Measurements from ENCODE around the gene PLD6.

PLD6 gene

DNA sequence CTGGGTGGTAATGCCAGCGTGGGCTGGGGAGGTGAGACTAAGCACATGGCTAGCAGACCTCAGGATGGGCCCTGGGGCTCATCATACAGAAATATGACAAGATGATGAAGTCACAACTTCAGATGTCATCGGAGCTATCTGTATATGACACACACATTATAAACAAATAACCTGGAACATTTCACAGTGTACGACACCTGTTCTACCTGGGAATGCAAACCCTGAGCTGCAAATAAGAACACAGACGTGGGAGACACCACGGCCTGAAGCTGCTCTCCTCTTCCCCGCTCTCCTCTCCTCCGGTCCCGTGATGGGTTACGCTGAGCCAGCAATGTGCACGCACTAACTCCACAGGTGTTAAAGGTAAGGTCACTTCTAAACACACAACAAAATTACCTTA lies 4.9 kb downstream of the PLD6 start:
- no peaks in the 10 kb centered on the region for H3K9me3 ChIP-seq (ENCODE audit: insufficient read depth, low read length)
- H3F3A ChIP-seq (ENCODE audit: insufficient read depth): 0 out of 2 replicates have a peak, but pooled peaks cover 4% of the 10 kb centered on the region
- H2AFZ ChIP-seq (ENCODE audit: low read depth, low read length, severe bottlenecking): no peak overlapping the region
- peaks cover 22% of the 10 kb centered on the region for H3K79me2 ChIP-seq (ENCODE audit: insufficient read depth, low read length)
- no peak overlapping the region for H3K9ac ChIP-seq (ENCODE audit: low read length)
- H3K36me3 ChIP-seq (ENCODE audit: low read length): no peaks in the 10 kb centered on the region
- TF ChIP-seq, protein P1, sequence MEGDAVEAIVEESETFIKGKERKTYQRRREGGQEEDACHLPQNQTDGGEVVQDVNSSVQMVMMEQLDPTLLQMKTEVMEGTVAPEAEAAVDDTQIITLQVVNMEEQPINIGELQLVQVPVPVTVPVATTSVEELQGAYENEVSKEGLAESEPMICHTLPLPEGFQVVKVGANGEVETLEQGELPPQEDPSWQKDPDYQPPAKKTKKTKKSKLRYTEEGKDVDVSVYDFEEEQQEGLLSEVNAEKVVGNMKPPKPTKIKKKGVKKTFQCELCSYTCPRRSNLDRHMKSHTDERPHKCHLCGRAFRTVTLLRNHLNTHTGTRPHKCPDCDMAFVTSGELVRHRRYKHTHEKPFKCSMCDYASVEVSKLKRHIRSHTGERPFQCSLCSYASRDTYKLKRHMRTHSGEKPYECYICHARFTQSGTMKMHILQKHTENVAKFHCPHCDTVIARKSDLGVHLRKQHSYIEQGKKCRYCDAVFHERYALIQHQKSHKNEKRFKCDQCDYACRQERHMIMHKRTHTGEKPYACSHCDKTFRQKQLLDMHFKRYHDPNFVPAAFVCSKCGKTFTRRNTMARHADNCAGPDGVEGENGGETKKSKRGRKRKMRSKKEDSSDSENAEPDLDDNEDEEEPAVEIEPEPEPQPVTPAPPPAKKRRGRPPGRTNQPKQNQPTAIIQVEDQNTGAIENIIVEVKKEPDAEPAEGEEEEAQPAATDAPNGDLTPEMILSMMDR (IDR thresholded peaks at IDR 0.05; ENCODE audit: insufficient read depth, low read length, poor library complexity, severe bottlenecking): no peak
- TF ChIP-seq EZH2phosphoT487 (conservative IDR thresholded peaks at IDR 0.05; ENCODE audit: low read length): no peak
- H3K27me3 ChIP-seq (ENCODE audit: low read length): no peaks in the 10 kb centered on the region
- H3K4me3 ChIP-seq (ENCODE audit: insufficient read depth, low read length, poor library complexity, severe bottlenecking): no peak overlapping the region
- no peaks in the 10 kb centered on the region for H3K9me2 ChIP-seq (replicated peaks; ENCODE audit: insufficient read depth, low read length)
- H4K20me1 ChIP-seq (ENCODE audit: low read depth, low read length): no peaks in the 10 kb centered on the region
- no peak overlapping the region for H3K4me2 ChIP-seq (ENCODE audit: low read depth, low read length, poor library complexity, severe bottlenecking)
- H3K27ac ChIP-seq (ENCODE audit: low read depth, low read length): no peak overlapping the region

DNA sequence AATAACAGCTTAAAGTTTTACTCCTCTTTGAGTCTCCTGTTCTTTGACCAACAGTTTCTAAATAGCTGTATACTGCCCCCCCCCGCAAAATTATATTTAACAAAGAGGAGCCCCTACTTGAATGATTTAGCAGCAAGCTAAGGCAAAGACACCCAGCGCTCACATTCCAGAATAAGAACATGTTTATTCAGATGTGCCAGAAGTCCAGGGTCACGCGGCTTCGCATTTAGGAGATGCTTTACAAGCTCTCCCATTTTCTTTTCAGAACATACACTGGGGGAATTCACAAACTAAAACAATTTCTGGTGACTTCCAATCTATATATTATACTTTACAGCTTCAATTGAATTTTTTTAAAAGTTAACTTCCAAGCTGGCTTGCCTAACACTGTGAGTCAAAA lies 5.3 kb downstream of the PLD6 start:
- Histone ChIP-seq H3K4me2 (ENCODE audit: low read depth, low read length, poor library complexity, severe bottlenecking) (no peak overlapping the region), H2AFZ (ENCODE audit: low read depth, low read length, severe bottlenecking) (no peak overlapping the region), H3K36me3 (ENCODE audit: low read length) (no peaks in the 10 kb centered on the region), H3K4me3 (ENCODE audit: insufficient read depth, low read length, poor library complexity, severe bottlenecking) (no peak overlapping the region), H4K20me1 (ENCODE audit: low read depth, low read length) (no peaks in the 10 kb centered on the region), H3F3A (ENCODE audit: insufficient read depth) (0 out of 2 replicates have a peak, but pooled peaks cover 4% of the 10 kb centered on the region), H3K79me2 (ENCODE audit: insufficient read depth, low read length) (peaks cover 22% of the 10 kb centered on the region), H3K9me2 (replicated peaks; ENCODE audit: insufficient read depth, low read length) (no peaks in the 10 kb centered on the region), H3K9ac (ENCODE audit: low read length) (no peak overlapping the region), H3K27me3 (ENCODE audit: low read length) (no peaks in the 10 kb centered on the region), H3K9me3 (ENCODE audit: insufficient read depth, low read length) (no peaks in the 10 kb centered on the region), H3K27ac (ENCODE audit: low read depth, low read length) (no peak overlapping the region)
- no peak for TF ChIP-seq EZH2phosphoT487 (conservative IDR thresholded peaks at IDR 0.05; ENCODE audit: low read length)
- TF ChIP-seq, protein P1 (IDR thresholded peaks at IDR 0.05; ENCODE audit: insufficient read depth, low read length, poor library complexity, severe bottlenecking): no peak

DNA sequence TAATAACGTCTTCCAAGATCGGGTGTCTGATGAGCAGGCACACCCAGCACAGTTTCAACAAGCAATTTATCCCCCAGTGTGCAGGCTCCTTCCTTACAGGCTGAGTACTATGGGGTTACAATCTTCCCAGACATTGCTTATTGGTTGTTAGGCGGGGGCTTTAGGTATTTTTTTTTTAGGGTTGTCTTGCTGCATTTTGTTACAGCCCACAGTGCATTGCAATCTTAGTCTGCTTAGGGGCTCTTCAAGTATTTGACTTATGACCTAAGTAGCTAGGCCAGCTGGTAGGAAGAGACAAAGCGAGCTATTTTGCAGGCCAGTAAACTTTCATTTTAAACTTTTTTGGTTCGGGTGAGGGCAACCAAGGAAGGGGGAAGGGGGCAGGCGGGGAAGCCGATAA lies 5.8 kb downstream of the PLD6 start:
- Histone ChIP-seq H3K36me3 (ENCODE audit: low read length) (no peaks in the 10 kb centered on the region), H3K4me2 (ENCODE audit: low read depth, low read length, poor library complexity, severe bottlenecking) (no peak overlapping the region), H3K79me2 (ENCODE audit: insufficient read depth, low read length) (peaks cover 20% of the 10 kb centered on the region), H3K27ac (ENCODE audit: low read depth, low read length) (no peak overlapping the region), H3F3A (ENCODE audit: insufficient read depth) (0 out of 2 replicates have a peak, but pooled peaks cover 4% of the 10 kb centered on the region), H4K20me1 (ENCODE audit: low read depth, low read length) (no peaks in the 10 kb centered on the region), H3K9me3 (ENCODE audit: insufficient read depth, low read length) (no peaks in the 10 kb centered on the region), H3K9me2 (replicated peaks; ENCODE audit: insufficient read depth, low read length) (no peaks in the 10 kb centered on the region), H3K27me3 (ENCODE audit: low read length) (no peaks in the 10 kb centered on the region), H3K4me3 (ENCODE audit: insufficient read depth, low read length, poor library complexity, severe bottlenecking) (no peak overlapping the region), H3K9ac (ENCODE audit: low read length) (no peak overlapping the region), H2AFZ (ENCODE audit: low read depth, low read length, severe bottlenecking) (no peak overlapping the region)
- TF ChIP-seq, protein P1 (IDR thresholded peaks at IDR 0.05; ENCODE audit: insufficient read depth, low read length, poor library complexity, severe bottlenecking): no peak
- TF ChIP-seq EZH2phosphoT487 (conservative IDR thresholded peaks at IDR 0.05; ENCODE audit: low read length): no peak
